Sigmoid colon (tissue), 7 donors: ENCODE measurements around the gene ZNF17. TPM values are rescaled to one million over a fixed set of nuclear protein-coding genes. Genes with fewer than 3 reads are reported as not detected.

Source experiments
- DNase-seq: peaks from one replicate; pipeline ENCODE4 v3.0.0-alpha.2; 2019
- H3K27ac ChIP-seq, 4 donors: fragments of 200-600 bp; sonication (generic); one replicate each; pipeline ENCODE4 v1.5.1; 2016 to 2019; ENCODE audit warnings: mild to moderate bottlenecking in 1 of 4
- H3K27me3 ChIP-seq, 3 donors: fragments of 200-600 bp; sonication (generic); one replicate each; pipeline ENCODE4 v1.5.1; 2019; ENCODE audit warnings: mild to moderate bottlenecking in 1 of 3
- H3K36me3 ChIP-seq, 4 donors: fragments of 200-600 bp; sonication (generic); one replicate each; pipeline ENCODE4 v1.5.1; 2016 to 2019
- H3K4me1 ChIP-seq, 4 donors: fragments of 200-600 bp; sonication (generic); one replicate each; pipeline ENCODE4 v1.5.1; 2017 to 2019
- H3K4me3 ChIP-seq, 4 donors: fragments of 200-600 bp; sonication (generic); one replicate each; pipeline ENCODE4 v1.5.1; 2017 to 2019; ENCODE audit warnings: mild to moderate bottlenecking in 2 of 4, moderate library complexity in 1 of 4
- H3K9me3 ChIP-seq, 4 donors: fragments of 200-600 bp in 3 of 4; sonication (generic) in 3 of 4; one replicate each; pipeline versions ENCODE4 v1.5.1 to v1.6.1; 2013 to 2019
- EP300 ChIP-seq, 4 donors: sonication (generic); formaldehyde crosslinking; IDR thresholded peaks; one replicate each; pipeline ENCODE4 v1.6.1; 2017; ENCODE audit warnings: antibody characterized with exemption in 4 of 4
- POLR2A ChIP-seq, 2 donors: fragments of 450-650 bp; IDR thresholded peaks; one replicate each; pipeline ENCODE4 v1.6.1; 2016; ENCODE audit warnings: antibody characterized with exemption in 2 of 2, mild to moderate bottlenecking in 2 of 2, moderate library complexity in 2 of 2
- POLR2AphosphoS5 ChIP-seq, 4 donors: sonication (generic); formaldehyde crosslinking; IDR thresholded peaks; one replicate each; pipeline ENCODE4 v1.6.1; 2017; ENCODE audit warnings: antibody characterized with exemption in 4 of 4
- WGBS, 2 donors: extraction: QIAGEN DNeasy Blood & Tissue Kit; methylation state at CpG; one replicate each; pipeline ENCODE4 v1.1.7; 2013; 5-methylcytosine and 5-hydroxymethylcytosine counted together
- intact Hi-C: fragments of 100-400 bp; cut with DNase I; formaldehyde crosslinking; loops from one replicate; pipeline ENCODE4 v1.15.1; 2023
- polyA plus RNA-seq, 3 donors: library from polyadenylated mRNA; stranded (reverse); fragments of 200-250 nt; gene quantifications; one replicate each; pipeline ENCODE4 v1.2.3, GENCODE V29; 2013
- total RNA-seq, 4 donors: library from RNA; depleted of rRNA; stranded (reverse); fragments of >200 nt; gene quantifications; one replicate each; pipeline ENCODE4 v1.1.0, GENCODE V29; 2016
- TF ChIP-seq, protein P1 (sequence below), 4 experiments: fragments of 450-650 bp in 3 of 4; fragments of 200-600 bp in 1 of 4; IDR thresholded peaks; one replicate each; pipeline ENCODE4 v1.5.1; 2016 to 2019; ENCODE audit warnings: antibody characterized with exemption in 4 of 4, mild to moderate bottlenecking in 3 of 4, moderate library complexity in 2 of 4
- donor health status: healthy with polysubstance abuse.
- donor health status: Bipolar disorder and iron deficiency.
- donor health status: healthy.

The ZNF17 gene
- total and polyA plus RNA-seq, 7 donors: 0.69 to 14.0 (median 10.2) TPM

GRCh38 chr19:57419439-57419838, 8.5 kb downstream of the ZNF17 start:
- intact Hi-C loops: no loop called here
- no peak for DNase-seq
- H3K27ac ChIP-seq: no peak overlapping the region
- 98 to 99% methylated on average over 4 of the region's 4 CpGs for WGBS, 2 donors
- TF ChIP-seq POLR2AphosphoS5 (IDR thresholded peaks at IDR 0.05) (no peak), POLR2A (IDR thresholded peaks at IDR 0.05) (no peak), EP300 (IDR thresholded peaks at IDR 0.05) (no peak)
- TF ChIP-seq, protein P1, sequence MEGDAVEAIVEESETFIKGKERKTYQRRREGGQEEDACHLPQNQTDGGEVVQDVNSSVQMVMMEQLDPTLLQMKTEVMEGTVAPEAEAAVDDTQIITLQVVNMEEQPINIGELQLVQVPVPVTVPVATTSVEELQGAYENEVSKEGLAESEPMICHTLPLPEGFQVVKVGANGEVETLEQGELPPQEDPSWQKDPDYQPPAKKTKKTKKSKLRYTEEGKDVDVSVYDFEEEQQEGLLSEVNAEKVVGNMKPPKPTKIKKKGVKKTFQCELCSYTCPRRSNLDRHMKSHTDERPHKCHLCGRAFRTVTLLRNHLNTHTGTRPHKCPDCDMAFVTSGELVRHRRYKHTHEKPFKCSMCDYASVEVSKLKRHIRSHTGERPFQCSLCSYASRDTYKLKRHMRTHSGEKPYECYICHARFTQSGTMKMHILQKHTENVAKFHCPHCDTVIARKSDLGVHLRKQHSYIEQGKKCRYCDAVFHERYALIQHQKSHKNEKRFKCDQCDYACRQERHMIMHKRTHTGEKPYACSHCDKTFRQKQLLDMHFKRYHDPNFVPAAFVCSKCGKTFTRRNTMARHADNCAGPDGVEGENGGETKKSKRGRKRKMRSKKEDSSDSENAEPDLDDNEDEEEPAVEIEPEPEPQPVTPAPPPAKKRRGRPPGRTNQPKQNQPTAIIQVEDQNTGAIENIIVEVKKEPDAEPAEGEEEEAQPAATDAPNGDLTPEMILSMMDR (IDR thresholded peaks at IDR 0.05): no peak
- no peaks in the 10 kb centered on the region for H3K27me3 ChIP-seq
- peaks cover 14 to 44% (median 29%) of the 10 kb centered on the region in 4 donors for H3K9me3 ChIP-seq
- peaks cover 28 to 83% (median 51%) of the 10 kb centered on the region in 4 donors for H3K36me3 ChIP-seq
- H3K4me3 ChIP-seq: no peak overlapping the region
- H3K4me1 ChIP-seq: no peaks in the 10 kb centered on the region

DNA sequence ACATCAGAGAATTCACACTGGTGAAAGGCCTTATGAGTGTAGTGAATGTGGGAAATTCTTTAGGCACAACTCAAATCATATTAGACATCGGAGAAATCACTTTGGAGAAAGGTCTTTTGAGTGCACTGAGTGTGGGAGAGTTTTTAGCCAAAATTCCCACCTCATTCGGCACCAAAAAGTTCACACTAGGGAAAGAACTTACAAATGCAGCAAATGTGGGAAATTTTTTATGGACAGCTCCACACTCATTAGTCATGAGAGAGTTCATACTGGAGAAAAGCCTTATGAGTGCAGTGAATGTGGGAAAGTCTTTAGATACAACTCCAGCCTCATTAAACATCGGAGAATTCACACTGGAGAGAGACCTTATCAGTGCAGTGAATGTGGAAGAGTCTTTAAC, 10.1 kb downstream of the ZNF17 start:
- 95 to 98% methylated on average over 3 of the region's 3 CpGs for WGBS, 2 donors

DNA sequence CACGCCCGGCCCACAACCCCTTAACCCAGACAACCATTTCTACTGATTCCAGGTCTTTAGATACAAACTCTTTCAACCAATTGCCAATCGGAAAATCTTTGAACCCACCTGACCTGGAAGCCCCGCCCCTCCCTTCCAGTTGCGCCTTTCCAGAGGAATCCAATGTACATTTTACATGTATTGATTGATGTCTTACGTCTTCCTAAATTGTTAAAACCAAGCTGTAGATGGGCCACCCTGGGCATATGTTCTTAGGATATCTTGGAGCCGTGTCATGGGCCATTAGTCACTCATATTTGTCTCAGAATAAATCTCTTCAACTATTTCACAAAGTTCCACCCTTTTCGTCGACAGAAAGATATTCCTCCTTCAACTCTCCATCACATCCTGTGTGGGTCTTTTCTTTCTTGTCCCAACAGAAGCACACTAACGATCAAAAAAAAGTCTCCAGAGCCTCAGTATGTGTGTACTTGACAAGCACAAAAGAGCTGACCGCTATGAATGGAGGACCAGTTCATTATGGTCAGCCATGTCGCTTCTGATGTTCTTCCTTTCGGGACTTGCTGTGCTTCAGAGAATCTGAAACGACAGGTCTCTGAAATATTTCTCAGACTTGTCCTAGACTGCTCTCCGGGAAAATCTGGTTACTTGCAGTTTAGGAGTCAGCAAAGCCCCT, 23.6 kb downstream of the ZNF17 start:
- TF ChIP-seq EP300 (IDR thresholded peaks at IDR 0.05) (no peak), POLR2AphosphoS5 (IDR thresholded peaks at IDR 0.05) (no peak), POLR2A (IDR thresholded peaks at IDR 0.05) (no peak)
- TF ChIP-seq, protein P1 (IDR thresholded peaks at IDR 0.05): no peak
- Histone ChIP-seq H3K4me1 (peaks cover 0 to 23% (median 16%) of the 10 kb centered on the region in 4 donors), H3K27ac (peak overlapping the region in 3 of 4 donors; percentile 54 to 66 (median 55)), H3K36me3 (no peaks in the 10 kb centered on the region), H3K4me3 (peak overlapping the region; percentile 61 to 88 (median 75)), H3K9me3 (peaks cover 0 to 4% (median 0%) of the 10 kb centered on the region in 4 donors), H3K27me3 (no peaks in the 10 kb centered on the region)
- intact Hi-C loops: loop anchor here (2.0 kb wide), 1 partner anchor 24 kb away; the partner anchor contains the start of gene ZNF17
- DNase-seq: no peak
- WGBS, 2 donors: 44 to 46% methylated on average over 15 of the region's 15 CpGs

More for the DNA sequence above, 10.1 kb downstream of the ZNF17 start:
- TF ChIP-seq POLR2A (IDR thresholded peaks at IDR 0.05) (no peak), EP300 (IDR thresholded peaks at IDR 0.05) (no peak), POLR2AphosphoS5 (IDR thresholded peaks at IDR 0.05) (no peak)
- TF ChIP-seq, protein P1 (IDR thresholded peaks at IDR 0.05): no peak
- Histone ChIP-seq H3K36me3 (peaks cover 28 to 67% (median 45%) of the 10 kb centered on the region in 4 donors), H3K4me3 (no peak overlapping the region), H3K27me3 (no peaks in the 10 kb centered on the region), H3K4me1 (no peaks in the 10 kb centered on the region), H3K27ac (no peak overlapping the region), H3K9me3 (peaks cover 14 to 43% (median 31%) of the 10 kb centered on the region in 4 donors)
- DNase-seq: no peak
- intact Hi-C loops: no loop called here

DNA sequence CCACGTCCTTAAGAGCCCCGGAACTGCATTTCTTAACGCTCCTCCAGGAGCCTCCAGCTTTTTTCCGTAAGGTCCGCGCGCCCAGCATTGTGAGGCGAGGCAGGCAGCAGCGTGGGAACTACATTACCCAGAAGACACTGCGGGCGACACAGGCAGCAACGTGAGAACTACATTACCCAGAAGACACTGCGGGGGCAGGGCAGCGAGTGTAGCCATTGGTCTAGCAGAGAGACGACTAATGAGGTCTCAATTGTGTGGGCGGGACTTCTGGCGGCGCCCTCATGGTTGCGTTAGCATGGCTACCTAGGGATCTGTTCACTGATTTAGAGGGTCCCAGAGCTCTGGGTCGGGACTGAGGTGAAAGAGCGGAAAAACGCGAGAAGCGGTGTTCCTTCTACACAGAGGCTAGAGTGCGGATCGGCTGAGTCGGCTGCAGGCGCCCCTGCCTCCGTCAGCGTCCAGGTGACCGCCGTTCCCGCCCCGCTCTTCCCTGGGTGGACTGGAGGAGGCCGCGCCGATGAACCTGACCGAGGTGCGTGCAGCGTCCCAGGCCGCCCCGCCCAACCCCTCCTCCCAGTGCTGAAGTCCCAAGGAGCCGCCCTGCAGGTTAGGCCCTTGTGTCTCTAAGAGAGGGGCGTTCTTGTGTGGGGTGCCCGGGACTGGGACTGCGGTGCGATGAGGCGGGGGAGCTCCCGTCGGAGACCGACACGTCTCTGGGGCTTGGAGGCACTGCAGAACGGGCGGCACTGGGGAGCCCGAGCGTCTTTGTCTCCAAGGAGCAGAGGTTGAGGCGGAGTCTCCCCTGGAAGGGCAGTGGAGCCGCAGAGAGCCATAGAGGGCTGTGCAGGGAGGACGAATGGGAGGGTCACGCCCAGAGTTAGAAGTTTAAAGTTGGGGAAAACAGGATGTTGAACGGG, 24.4 kb downstream of the ZNF17 start, which contains the start of gene ZNF749:
ZNF749 (plus strand) TSS at position 264 of the 917 bp plus-strand sequence; CDS start at position 518, 254 bp downstream.
- intact Hi-C loops: loop anchor here (2.0 kb wide), 1 partner anchor 25 kb away; the partner anchor contains the start of gene ZNF17
- TF ChIP-seq EP300 (IDR thresholded peaks at IDR 0.05) (no peak), POLR2AphosphoS5 (IDR thresholded peaks at IDR 0.05) (peak in 2 of 4 donors; percentile 62 to 68)
- WGBS, 2 donors: 0 to 1% methylated on average over 61 of the region's 61 CpGs
- Histone ChIP-seq H3K27ac (peak within 1 kb of the TSS; percentile 36 to 71 (median 60)), H3K4me1 (peaks cover 0 to 23% (median 16%) of the 10 kb centered on the region in 4 donors), H3K9me3 (peaks cover 0 to 4% (median 1%) of the 10 kb centered on the region in 4 donors), H3K27me3 (no peaks in the 10 kb centered on the region), H3K36me3 (no peaks in the 10 kb centered on the region), H3K4me3 (peak within 1 kb of the TSS; percentile 61 to 88 (median 75))
- peak; percentile 99 for DNase-seq
